ENCODE measurements around the gene DQX1.

- TF ChIP-seq CTCF (conservative IDR thresholded peaks at IDR 0.05) (no peak), EZH2 (IDR thresholded peaks at IDR 0.05; ENCODE audit: low read depth) (no peak)
These were observed 40.7 kb upstream of the DQX1 start for GRCh38 chr2:74566754-74567085.

All from PC-9 (cell line).